WI38 (cell line): Measurements from ENCODE around the gene ZNF284.

Source experiments
- H3K4me3 ChIP-seq: 2 replicates; pipeline ENCODE4 v1.5.1; 2011; ENCODE audit warnings: low read depth, mild to moderate bottlenecking, control low read depth, low read length
- CTCF ChIP-seq: IDR thresholded peaks from 2 replicates; pipeline ENCODE4 v1.5.1; 2012; ENCODE audit warnings: low read depth, mild to moderate bottlenecking, control low read depth, low read length

Gene ZNF284

GRCh38 chr19:44050740-44051649 lies 21.0 kb upstream of the ZNF284 start:
- TF ChIP-seq CTCF = no peak
- H3K4me3 ChIP-seq = peak overlapping the region; percentile 91

DNA sequence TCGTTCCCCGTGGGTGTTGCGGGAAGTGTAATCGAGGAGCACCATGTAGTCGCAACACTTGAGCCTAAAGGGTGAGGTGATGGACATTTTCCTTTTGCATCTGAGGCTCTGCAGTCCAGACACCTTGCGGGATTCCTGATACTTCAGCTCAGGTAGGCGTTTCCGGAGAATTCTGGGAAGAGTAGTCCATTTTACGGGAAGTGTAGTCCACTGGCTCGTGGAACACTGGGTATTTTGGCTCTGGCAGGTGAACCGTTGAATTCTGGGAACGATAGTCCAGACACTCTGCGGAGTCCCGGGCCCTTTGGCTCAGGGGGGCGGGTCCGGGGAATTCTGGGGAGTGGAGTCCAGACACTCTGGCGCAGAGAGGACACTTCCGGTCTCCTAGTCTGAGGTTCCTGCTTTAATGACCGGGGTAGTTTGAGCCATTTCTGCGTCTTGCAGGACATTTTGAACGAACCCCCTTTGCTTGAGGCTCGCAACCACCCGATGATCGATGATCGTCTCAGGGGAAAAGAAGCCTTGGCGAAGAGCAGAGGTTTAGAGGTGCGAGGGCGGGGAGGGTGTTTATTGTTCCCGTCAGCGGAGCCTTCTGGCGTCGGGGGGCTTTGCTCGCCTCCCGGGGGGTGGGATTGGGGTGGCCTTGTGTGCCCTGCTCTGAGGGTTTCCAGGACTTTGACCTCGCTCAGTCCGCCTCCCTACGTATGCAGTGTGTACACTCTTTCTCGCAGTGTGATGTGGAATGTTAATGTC lies 20.1 kb upstream of the ZNF284 start, which contains the start of gene ZNF223:
TSS of gene ZNF223 (plus strand) at position 387 of the 753 bp plus-strand sequence. CDS start 3,141 bp downstream, outside the sequence.
- no peak for TF ChIP-seq CTCF

DNA sequence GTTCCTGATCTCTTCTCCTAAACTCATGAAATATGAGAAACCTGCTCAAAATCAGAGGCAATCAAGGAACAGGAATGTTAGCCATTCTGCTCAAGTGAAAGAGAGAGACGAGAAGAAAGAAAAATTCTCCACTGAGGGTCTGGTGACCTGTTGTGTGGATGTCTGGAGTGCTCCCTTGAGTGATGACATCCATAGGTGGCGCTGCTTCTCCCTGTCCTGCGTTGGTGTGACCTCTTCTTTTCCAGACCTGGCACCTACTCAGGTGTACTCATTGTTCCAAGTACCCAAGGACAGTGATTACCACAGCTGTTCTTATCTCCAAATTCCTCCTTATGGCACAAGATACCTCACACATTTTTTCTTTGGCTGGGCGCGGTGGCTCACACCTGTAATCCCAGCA lies 16.1 kb upstream of the ZNF284 start:
- no peak for TF ChIP-seq CTCF
- H3K4me3 ChIP-seq = no peak overlapping the region

More for the DNA sequence above, 20.1 kb upstream of the ZNF284 start, which contains the start of gene ZNF223:
- H3K4me3 ChIP-seq = peak within 1 kb of the TSS; percentile 91

DNA sequence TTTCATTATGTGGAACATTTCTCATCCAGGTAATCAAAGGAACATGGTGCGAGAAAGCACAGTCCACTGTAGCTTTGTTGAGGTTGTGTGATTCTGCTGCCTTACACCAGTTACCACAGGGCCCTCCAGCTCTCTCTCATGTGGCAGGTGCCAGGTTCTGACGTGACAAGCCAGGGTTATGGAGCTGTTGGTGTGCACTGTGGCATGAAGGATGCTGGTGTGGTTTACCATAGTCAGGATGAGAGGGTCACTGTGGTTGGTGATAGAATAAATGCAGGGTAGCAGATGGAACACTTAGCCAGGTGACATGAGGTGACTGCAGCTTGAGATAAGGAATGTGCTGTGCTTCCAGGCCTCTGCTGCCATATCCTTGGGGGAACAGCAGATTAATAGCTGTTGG lies 12.7 kb upstream of the ZNF284 start:
- H3K4me3 ChIP-seq = no peak overlapping the region
- TF ChIP-seq CTCF = no peak

DNA sequence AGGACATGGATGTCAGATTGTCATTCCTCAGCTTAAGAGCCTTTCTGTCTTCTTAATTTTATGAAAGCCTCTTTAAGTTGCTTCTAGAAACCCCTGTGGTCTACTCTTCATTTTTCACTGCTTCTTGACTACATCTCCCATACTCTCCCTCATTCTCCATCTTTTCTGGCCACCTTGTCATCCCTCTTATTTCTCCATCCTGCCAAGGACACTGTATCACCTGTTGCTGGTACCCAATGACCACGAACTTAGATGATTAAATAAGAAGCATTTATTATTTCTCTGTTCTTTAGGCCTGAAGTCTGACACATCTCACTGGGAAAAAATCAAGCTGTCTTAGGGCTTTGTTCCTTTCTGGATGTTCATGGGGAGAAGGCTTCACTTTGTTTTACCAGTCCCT lies 10.9 kb upstream of the ZNF284 start:
- H3K4me3 ChIP-seq = no peak overlapping the region
- TF ChIP-seq CTCF = no peak

- H3K4me3 ChIP-seq = no peak overlapping the region
- no peak for TF ChIP-seq CTCF
Measured at GRCh38 chr19:44066305-44066704, 5.7 kb upstream of the ZNF284 start.

DNA sequence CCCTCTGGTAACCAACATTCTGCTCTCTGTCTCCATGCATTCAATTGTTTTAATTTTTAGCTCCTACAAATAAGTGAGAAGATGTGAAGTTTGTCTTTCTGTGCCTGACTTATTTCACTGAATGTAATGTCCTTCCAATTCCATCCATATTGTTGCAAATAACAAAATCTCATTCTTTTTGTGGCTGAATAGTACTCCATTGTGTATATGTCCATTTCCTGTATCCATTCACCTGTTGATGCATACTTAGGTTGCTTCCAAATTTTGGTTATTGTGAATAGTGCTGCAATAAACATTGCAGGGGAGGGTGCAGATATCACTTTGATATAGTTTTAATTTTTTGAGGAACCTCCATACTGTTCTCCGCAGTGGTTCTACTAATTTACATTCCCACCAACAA lies 2.5 kb upstream of the ZNF284 start:
- H3K4me3 ChIP-seq = no peak overlapping the region
- TF ChIP-seq CTCF = no peak
